Neural cell (in vitro differentiated cells): ENCODE measurements around the gene ASIC2.

Experiments
- EZH2 ChIP-seq: fragments of 200-600, 300-800 bp; shearing (Covaris generic), sonication (generic); IDR thresholded peaks from 2 replicates; pipeline ENCODE4 v1.6.1; 2014; ENCODE audit warnings: antibody characterized with exemption, low read length, borderline replicate concordance, mild to moderate bottlenecking; ENCODE audit not compliant: insufficient read depth, poor library complexity, severe bottlenecking
- MXI1 ChIP-seq: fragments of 450-650 bp; conservative IDR thresholded peaks from 2 replicates; pipeline ENCODE4 v1.6.1; 2014; ENCODE audit warnings: antibody characterized with exemption, mild to moderate bottlenecking; ENCODE audit not compliant: poor library complexity, severe bottlenecking
- POLR2AphosphoS5 ChIP-seq: IDR thresholded peaks from 2 replicates; pipeline ENCODE4 v1.6.1; 2012
- REST ChIP-seq: IDR thresholded peaks from 2 replicates; pipeline ENCODE4 v1.6.1; 2012; ENCODE audit warnings: borderline replicate concordance
- SMC3 ChIP-seq: fragments of 450-650 bp; conservative IDR thresholded peaks from 2 replicates; pipeline ENCODE4 v1.6.1; 2014; ENCODE audit warnings: antibody characterized with exemption, mild to moderate bottlenecking, moderate library complexity; ENCODE audit not compliant: poor library complexity
- TAF1 ChIP-seq: IDR thresholded peaks from 2 replicates; pipeline ENCODE4 v1.6.1; 2012; ENCODE audit warnings: low read depth
- TF ChIP-seq, protein P1 (sequence below): fragments of 450-650 bp; IDR thresholded peaks from 2 replicates; pipeline ENCODE4 v1.5.1; 2014; ENCODE audit warnings: antibody characterized with exemption, mild to moderate bottlenecking, moderate library complexity; ENCODE audit not compliant: poor library complexity, severe bottlenecking

- TF ChIP-seq, protein P1, sequence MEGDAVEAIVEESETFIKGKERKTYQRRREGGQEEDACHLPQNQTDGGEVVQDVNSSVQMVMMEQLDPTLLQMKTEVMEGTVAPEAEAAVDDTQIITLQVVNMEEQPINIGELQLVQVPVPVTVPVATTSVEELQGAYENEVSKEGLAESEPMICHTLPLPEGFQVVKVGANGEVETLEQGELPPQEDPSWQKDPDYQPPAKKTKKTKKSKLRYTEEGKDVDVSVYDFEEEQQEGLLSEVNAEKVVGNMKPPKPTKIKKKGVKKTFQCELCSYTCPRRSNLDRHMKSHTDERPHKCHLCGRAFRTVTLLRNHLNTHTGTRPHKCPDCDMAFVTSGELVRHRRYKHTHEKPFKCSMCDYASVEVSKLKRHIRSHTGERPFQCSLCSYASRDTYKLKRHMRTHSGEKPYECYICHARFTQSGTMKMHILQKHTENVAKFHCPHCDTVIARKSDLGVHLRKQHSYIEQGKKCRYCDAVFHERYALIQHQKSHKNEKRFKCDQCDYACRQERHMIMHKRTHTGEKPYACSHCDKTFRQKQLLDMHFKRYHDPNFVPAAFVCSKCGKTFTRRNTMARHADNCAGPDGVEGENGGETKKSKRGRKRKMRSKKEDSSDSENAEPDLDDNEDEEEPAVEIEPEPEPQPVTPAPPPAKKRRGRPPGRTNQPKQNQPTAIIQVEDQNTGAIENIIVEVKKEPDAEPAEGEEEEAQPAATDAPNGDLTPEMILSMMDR = no peak
- TF ChIP-seq POLR2AphosphoS5 = no peak
- TF ChIP-seq MXI1 = no peak
- TF ChIP-seq SMC3 = no peak
- TF ChIP-seq TAF1 = no peak
- TF ChIP-seq REST = no peak
- TF ChIP-seq EZH2 = no peak
Measured at GRCh38 chr17:33054412-33054811, 238.7 kb downstream of the ASIC2 start.
